OCI-LY1 (cell line): ENCODE results near the gene B4GALT7.

ENCODE experiments used
- H2AFZ ChIP-seq: fragments of 200-600 bp; sonication (generic), shearing (Covaris generic); 2 replicates; pipeline ENCODE4 v1.6.0; 2014; ENCODE audit warnings: antibody characterized with exemption, mild to moderate bottlenecking, low read length
- H3F3A ChIP-seq: fragments of 200-600 bp; sonication (generic), shearing (Covaris generic); 2 replicates; pipeline ENCODE4 v1.6.0; 2014; ENCODE audit warnings: mild to moderate bottlenecking, antibody characterized with exemption, low read length, moderate library complexity; ENCODE audit not compliant: insufficient read depth
- H3K27ac ChIP-seq: fragments of 200-600 bp; sonication (generic); 2 replicates; pipeline ENCODE4 v1.5.1; 2014; ENCODE audit warnings: low read length, mixed run types, mild to moderate bottlenecking, low read depth; ENCODE audit not compliant: poor library complexity, severe bottlenecking
- H3K27me3 ChIP-seq: fragments of 200-600 bp; sonication (generic); 2 replicates; pipeline ENCODE4 v1.6.0; 2014; ENCODE audit warnings: antibody characterized with exemption, mild to moderate bottlenecking, low read length, moderate library complexity; ENCODE audit not compliant: insufficient read depth
- H3K36me3 ChIP-seq: fragments of 200-600 bp; sonication (generic); 2 replicates; pipeline ENCODE4 v1.6.1; 2014; ENCODE audit warnings: mild to moderate bottlenecking, antibody characterized with exemption, low read length, moderate library complexity, mixed read lengths; ENCODE audit not compliant: insufficient read depth
- H3K4me1 ChIP-seq: fragments of 200-600 bp; sonication (generic); 2 replicates; pipeline ENCODE4 v1.5.1; 2014; ENCODE audit warnings: mild to moderate bottlenecking, low read length, moderate library complexity; ENCODE audit not compliant: insufficient read depth, severe bottlenecking
- H3K4me2 ChIP-seq: fragments of 200-600 bp; sonication (generic), shearing (Covaris generic); 2 replicates; pipeline ENCODE4 v1.6.1; 2014; ENCODE audit warnings: low read length
- H3K4me3 ChIP-seq: fragments of 200-600 bp; sonication (generic); 2 replicates; pipeline ENCODE4 v1.5.1; 2014; ENCODE audit warnings: low read length, low read depth, mild to moderate bottlenecking, mixed read lengths; ENCODE audit not compliant: poor library complexity, severe bottlenecking
- H3K79me2 ChIP-seq: fragments of 200-600 bp; shearing (Covaris generic); 2 replicates; pipeline ENCODE4 v1.6.1; 2016; ENCODE audit warnings: mixed run types, low read length, mixed read lengths; ENCODE audit not compliant: insufficient read depth
- H3K9ac ChIP-seq: fragments of 200-600 bp; sonication (generic), shearing (Covaris generic); 2 replicates; pipeline ENCODE4 v1.6.1; 2014; ENCODE audit warnings: mild to moderate bottlenecking, low read length, mixed read lengths
- H3K9me2 ChIP-seq: fragments of 200-600 bp; sonication (generic), shearing (Covaris generic); 2 replicates; pipeline ENCODE4 v1.6.1; 2014; ENCODE audit warnings: low read depth, mild to moderate bottlenecking, low read length, mixed read lengths
- H3K9me3 ChIP-seq: fragments of 200-600 bp; shearing (Covaris generic); 2 replicates; pipeline ENCODE4 v1.6.1; 2014; ENCODE audit warnings: low read length, mixed read lengths
- H4K20me1 ChIP-seq: fragments of 200-600 bp; sonication (generic), shearing (Covaris generic); 2 replicates; pipeline ENCODE4 v1.6.0; 2016; ENCODE audit warnings: mild to moderate bottlenecking, low read length; ENCODE audit not compliant: insufficient read depth
- EZH2 ChIP-seq: fragments of 200-600 bp; sonication (generic), shearing (Covaris generic); IDR thresholded peaks from 2 replicates; pipeline ENCODE4 v1.8.0; 2017; ENCODE audit warnings: borderline replicate concordance, mixed run types, mild to moderate bottlenecking, antibody characterized with exemption, low read length, moderate library complexity, mixed read lengths
- TF ChIP-seq, protein P1 (sequence below): fragments of 200-600 bp; sonication (generic), shearing (Covaris generic); IDR thresholded peaks from 2 replicates; pipeline ENCODE4 v1.5.1; 2017; ENCODE audit warnings: mild to moderate bottlenecking, antibody characterized with exemption, low read length, moderate library complexity, mixed read lengths

The B4GALT7 gene

DNA sequence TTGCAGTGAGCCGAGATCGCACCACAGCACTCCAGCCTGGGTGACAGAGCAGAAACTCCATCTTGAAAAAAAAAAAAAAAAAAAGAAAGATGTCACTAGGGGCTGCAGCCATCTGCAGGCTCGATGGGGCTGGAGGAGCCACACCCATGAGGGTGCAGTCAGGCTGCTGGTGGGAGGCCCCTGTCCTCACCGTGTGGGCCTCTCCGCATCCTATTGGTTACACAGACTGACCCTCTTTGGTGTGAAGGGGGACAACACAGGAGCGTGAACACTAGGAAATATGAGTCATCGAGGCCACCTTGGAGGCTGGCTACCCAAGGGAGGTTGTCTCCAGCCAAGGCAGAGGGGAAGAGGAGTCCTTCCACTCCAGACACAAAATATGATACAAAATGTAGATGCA lies 31.6 kb upstream of the B4GALT7 start:
- no peaks in the 10 kb centered on the region for H3K9me2 ChIP-seq
- H3K4me3 ChIP-seq: no peak overlapping the region
- no peak overlapping the region for H3K9ac ChIP-seq
- H3F3A ChIP-seq: no peaks in the 10 kb centered on the region
- no peaks in the 10 kb centered on the region for H3K36me3 ChIP-seq
- no peaks in the 10 kb centered on the region for H4K20me1 ChIP-seq
- H3K27ac ChIP-seq: no peak overlapping the region
- no peaks in the 10 kb centered on the region for H3K4me1 ChIP-seq
- TF ChIP-seq, protein P1, sequence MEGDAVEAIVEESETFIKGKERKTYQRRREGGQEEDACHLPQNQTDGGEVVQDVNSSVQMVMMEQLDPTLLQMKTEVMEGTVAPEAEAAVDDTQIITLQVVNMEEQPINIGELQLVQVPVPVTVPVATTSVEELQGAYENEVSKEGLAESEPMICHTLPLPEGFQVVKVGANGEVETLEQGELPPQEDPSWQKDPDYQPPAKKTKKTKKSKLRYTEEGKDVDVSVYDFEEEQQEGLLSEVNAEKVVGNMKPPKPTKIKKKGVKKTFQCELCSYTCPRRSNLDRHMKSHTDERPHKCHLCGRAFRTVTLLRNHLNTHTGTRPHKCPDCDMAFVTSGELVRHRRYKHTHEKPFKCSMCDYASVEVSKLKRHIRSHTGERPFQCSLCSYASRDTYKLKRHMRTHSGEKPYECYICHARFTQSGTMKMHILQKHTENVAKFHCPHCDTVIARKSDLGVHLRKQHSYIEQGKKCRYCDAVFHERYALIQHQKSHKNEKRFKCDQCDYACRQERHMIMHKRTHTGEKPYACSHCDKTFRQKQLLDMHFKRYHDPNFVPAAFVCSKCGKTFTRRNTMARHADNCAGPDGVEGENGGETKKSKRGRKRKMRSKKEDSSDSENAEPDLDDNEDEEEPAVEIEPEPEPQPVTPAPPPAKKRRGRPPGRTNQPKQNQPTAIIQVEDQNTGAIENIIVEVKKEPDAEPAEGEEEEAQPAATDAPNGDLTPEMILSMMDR: no peak
- TF ChIP-seq EZH2: no peak
- H3K27me3 ChIP-seq: no peaks in the 10 kb centered on the region
- H3K4me2 ChIP-seq: no peak overlapping the region
- no peaks in the 10 kb centered on the region for H3K9me3 ChIP-seq
- H2AFZ ChIP-seq: no peak overlapping the region
- no peaks in the 10 kb centered on the region for H3K79me2 ChIP-seq

DNA sequence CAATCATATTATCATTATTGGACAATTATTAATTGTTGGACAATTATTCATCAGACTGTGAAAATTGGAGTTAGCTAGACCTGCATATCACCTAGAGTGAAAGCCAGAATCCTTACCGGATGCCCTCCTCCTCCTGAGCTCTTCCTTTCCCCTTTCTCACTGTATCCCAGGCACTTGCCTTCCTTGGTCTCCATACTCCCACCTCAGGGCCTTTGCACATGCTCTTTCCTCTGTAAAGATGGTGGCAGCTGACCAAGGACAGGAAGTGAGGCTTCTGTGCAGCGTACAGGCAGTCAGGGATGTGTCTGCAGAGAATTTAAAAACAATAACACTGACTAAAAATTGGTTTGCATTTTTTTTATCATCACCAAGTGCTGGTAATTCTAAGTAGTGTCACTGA lies 30.0 kb upstream of the B4GALT7 start:
- Histone ChIP-seq H3K36me3 (no peaks in the 10 kb centered on the region), H2AFZ (no peak overlapping the region), H3K27me3 (no peaks in the 10 kb centered on the region), H4K20me1 (no peaks in the 10 kb centered on the region), H3F3A (no peaks in the 10 kb centered on the region), H3K27ac (no peak overlapping the region), H3K9me3 (no peaks in the 10 kb centered on the region), H3K4me3 (no peak overlapping the region), H3K79me2 (no peaks in the 10 kb centered on the region), H3K4me2 (no peak overlapping the region), H3K9me2 (no peaks in the 10 kb centered on the region), H3K4me1 (no peaks in the 10 kb centered on the region), H3K9ac (no peak overlapping the region)
- TF ChIP-seq, protein P1: no peak
- no peak for TF ChIP-seq EZH2

DNA sequence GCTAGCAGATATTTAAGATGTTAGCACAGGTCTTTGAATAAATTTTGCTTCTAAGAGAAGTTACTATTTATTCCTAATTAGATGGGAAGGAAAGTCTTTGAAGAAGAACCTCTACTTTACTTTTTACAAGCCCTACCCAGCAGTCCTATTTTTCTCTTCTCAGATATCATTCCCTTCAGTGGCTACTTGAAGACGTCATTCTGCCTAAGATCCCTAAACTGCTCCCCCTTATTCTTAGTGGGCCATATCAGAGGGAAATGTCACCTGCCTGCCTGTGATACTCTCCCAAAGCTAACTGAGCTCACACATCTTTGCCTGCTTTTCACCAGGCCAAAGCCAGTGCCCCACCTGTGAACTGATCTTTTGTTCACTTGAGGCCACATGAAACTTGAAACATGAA lies 24.4 kb upstream of the B4GALT7 start:
- Histone ChIP-seq H3K9me2 (no peaks in the 10 kb centered on the region), H3K4me1 (no peaks in the 10 kb centered on the region), H3K4me3 (no peak overlapping the region), H3F3A (no peaks in the 10 kb centered on the region), H3K9ac (no peak overlapping the region), H3K4me2 (no peak overlapping the region), H3K36me3 (no peaks in the 10 kb centered on the region), H2AFZ (no peak overlapping the region), H4K20me1 (no peaks in the 10 kb centered on the region), H3K27ac (no peak overlapping the region), H3K79me2 (no peaks in the 10 kb centered on the region), H3K9me3 (no peaks in the 10 kb centered on the region), H3K27me3 (no peaks in the 10 kb centered on the region)
- TF ChIP-seq, protein P1: no peak
- TF ChIP-seq EZH2: no peak
